Measurements from ENCODE around the gene SLC6A17. TPM values are rescaled to one million over a fixed set of nuclear protein-coding genes. Genes with fewer than 3 reads are reported as not detected.

Gene SLC6A17
- total RNA-seq, 1 donor from 2014 or later = 0.58 TPM

DNA sequence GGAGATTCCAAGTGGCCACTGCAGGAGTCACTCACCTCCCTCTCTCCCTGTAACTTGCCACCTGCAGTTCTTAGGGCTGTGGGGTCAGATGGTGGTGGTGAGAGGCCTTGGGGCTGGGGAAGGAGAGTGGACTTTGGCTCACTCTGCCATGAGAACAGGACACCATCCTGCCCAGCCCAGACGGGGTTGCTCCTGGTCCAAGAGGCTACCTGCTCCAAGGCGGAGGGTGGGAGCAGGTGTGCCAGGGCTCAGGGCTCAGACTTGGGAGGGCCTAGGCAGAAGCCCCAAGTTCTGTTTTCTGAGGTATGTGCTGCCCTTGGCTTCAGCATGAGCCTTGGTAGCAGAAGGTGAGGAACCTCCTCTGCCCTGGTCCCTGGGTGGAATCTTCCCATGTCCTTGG, 48.5 kb downstream of the SLC6A17 start:
- TF ChIP-seq, protein P1, sequence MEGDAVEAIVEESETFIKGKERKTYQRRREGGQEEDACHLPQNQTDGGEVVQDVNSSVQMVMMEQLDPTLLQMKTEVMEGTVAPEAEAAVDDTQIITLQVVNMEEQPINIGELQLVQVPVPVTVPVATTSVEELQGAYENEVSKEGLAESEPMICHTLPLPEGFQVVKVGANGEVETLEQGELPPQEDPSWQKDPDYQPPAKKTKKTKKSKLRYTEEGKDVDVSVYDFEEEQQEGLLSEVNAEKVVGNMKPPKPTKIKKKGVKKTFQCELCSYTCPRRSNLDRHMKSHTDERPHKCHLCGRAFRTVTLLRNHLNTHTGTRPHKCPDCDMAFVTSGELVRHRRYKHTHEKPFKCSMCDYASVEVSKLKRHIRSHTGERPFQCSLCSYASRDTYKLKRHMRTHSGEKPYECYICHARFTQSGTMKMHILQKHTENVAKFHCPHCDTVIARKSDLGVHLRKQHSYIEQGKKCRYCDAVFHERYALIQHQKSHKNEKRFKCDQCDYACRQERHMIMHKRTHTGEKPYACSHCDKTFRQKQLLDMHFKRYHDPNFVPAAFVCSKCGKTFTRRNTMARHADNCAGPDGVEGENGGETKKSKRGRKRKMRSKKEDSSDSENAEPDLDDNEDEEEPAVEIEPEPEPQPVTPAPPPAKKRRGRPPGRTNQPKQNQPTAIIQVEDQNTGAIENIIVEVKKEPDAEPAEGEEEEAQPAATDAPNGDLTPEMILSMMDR (conservative IDR thresholded peaks at IDR 0.05) = no peak
- no peaks in the 10 kb centered on the region for H3K36me3 Mint-ChIP-seq
- no peak for DNase-seq (ENCODE audit: extremely low spot score, unreplicated experiment)
- H3K4me3 Mint-ChIP-seq = no peak overlapping the region
- H3K4me1 Mint-ChIP-seq (ENCODE audit: unreplicated experiment) = peaks cover 11% of the 10 kb centered on the region
- H3K27ac Mint-ChIP-seq = no peak overlapping the region
- H3K27me3 Mint-ChIP-seq = peaks cover 13% of the 10 kb centered on the region
- no peaks in the 10 kb centered on the region for H3K9me3 Mint-ChIP-seq

DNA sequence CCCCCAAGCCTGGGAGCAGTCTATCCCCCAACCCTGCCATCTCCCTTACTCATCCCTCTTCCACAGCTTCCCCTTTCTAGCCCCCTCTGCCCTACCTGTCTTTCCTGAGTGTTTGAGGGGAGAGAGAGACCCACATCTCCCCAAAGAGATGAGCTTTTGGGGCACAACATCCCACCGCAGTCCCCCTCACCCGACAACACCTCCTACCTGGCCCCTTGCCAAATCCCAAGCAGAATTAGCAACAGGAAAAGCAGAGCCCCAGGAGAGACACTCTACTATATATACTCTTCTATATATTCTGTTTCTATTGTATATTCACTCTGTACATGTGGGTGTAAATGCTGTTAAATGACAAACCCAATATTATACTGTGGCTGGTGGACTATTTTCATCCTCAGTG, 49.9 kb downstream of the SLC6A17 start:
- peaks cover 11% of the 10 kb centered on the region for H3K4me1 Mint-ChIP-seq (ENCODE audit: unreplicated experiment)
- no peak overlapping the region for H3K27ac Mint-ChIP-seq
- TF ChIP-seq, protein P1 (conservative IDR thresholded peaks at IDR 0.05) = no peak
- peaks cover 24% of the 10 kb centered on the region for H3K27me3 Mint-ChIP-seq
- no peak overlapping the region for H3K4me3 Mint-ChIP-seq
- no peaks in the 10 kb centered on the region for H3K36me3 Mint-ChIP-seq
- DNase-seq (ENCODE audit: extremely low spot score, unreplicated experiment) = no peak
- H3K9me3 Mint-ChIP-seq = no peaks in the 10 kb centered on the region

DNA sequence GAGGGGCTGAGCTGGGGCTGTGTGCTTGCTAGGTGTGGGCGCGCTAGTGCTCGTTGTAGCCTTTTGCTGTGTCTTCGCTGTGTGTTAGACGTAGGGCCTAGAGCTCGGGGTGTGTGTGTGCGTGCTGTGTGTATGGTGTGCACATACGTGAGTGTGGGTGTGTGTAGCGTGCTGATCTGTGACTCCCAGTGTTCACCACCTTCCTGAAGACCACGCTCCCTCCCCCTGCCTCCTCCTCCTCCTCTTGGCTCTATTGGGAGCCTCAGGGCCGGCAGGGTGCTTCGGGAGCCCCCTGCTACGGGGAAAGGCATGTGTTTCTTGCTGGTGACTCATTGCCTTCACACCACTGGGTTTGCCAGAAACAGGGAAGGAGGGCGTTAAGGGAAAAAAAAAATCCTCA, 50.4 kb downstream of the SLC6A17 start:
- H3K27ac Mint-ChIP-seq = no peak overlapping the region
- DNase-seq (ENCODE audit: extremely low spot score, unreplicated experiment) = no peak

DNA sequence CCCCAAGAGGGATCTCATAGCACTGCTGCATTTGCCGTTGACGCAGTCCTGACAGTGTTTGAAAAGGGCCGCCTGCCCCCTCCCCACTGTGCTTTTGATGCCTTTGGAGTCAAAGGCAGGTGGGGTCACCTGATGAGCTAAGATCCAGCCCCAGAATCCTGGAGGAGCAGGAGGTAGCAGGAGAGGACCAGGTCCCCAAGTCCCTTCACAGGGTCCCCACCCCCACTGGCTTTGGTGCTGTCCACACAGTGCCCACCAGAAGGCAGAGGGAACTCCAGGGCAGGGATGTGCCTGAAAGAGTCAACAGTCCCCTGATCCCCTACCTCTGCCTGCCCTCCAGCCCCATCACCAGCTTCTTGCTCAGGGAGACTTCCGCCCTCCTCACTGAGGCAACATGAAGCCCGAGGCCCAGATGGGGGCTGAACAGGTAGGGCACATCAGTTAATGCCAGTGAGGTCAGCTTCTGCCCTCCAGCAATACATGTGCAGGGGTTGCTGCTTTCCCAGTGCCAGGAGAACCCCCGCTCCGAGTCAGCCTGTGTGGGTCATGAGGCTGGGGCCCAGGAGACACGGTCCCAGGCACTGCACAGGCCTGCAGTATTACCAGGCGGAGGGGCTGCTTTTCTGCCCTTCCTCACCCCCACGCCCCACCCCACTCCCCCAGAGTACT, 51.0 kb downstream of the SLC6A17 start:
- Mint-ChIP-seq H3K27ac (no peak overlapping the region), H3K9me3 (no peaks in the 10 kb centered on the region), H3K4me1 (ENCODE audit: unreplicated experiment) (peaks cover 11% of the 10 kb centered on the region), H3K36me3 (no peaks in the 10 kb centered on the region), H3K4me3 (no peak overlapping the region), H3K27me3 (peaks cover 24% of the 10 kb centered on the region)
- TF ChIP-seq, protein P1 (conservative IDR thresholded peaks at IDR 0.05) = no peak
- no peak for DNase-seq (ENCODE audit: extremely low spot score, unreplicated experiment)

More for the DNA sequence above, 50.4 kb downstream of the SLC6A17 start:
- Mint-ChIP-seq H3K27me3 (peaks cover 24% of the 10 kb centered on the region), H3K4me3 (no peak overlapping the region), H3K4me1 (ENCODE audit: unreplicated experiment) (peaks cover 11% of the 10 kb centered on the region), H3K9me3 (no peaks in the 10 kb centered on the region), H3K36me3 (no peaks in the 10 kb centered on the region)
- TF ChIP-seq, protein P1 (conservative IDR thresholded peaks at IDR 0.05) = no peak

DNA sequence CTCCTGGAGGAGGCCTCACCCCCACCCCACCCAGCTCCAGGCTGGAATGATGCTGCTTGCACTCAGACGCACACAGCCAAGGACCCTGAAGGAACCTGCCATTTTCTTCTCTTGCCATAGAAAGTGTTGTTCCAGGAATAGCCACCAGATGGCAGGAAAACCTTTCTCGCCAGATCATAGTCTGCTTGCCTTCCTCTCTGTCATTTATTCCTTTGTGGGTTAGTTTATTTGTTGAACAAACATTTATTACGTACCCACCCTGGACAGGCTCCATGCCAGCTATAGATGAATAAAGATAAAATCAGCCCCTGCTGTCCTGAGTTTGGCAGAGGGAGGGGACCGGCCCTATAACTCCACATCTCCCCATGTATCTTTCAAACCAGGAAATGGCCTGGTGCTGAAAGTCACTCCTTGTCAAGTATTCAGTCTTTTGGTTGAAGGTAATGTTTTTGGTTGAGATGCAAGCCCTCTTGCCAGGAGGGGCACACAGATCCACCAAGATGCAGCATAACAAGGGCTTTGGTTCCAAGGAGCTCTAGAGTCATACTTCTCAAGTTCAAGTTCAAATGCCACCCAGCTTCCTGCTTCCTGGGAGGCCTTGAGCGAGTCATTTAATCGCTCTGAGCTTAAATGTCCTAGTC, 52.8 kb downstream of the SLC6A17 start:
- no peak for DNase-seq (ENCODE audit: extremely low spot score, unreplicated experiment)
- H3K4me3 Mint-ChIP-seq = no peak overlapping the region
- TF ChIP-seq, protein P1 (conservative IDR thresholded peaks at IDR 0.05) = peak; percentile 91
- peaks cover 32% of the 10 kb centered on the region for H3K27me3 Mint-ChIP-seq
- peaks cover 7% of the 10 kb centered on the region for H3K4me1 Mint-ChIP-seq (ENCODE audit: unreplicated experiment)
- peak overlapping the region; percentile 37 for H3K27ac Mint-ChIP-seq
- no peaks in the 10 kb centered on the region for H3K9me3 Mint-ChIP-seq
- no peaks in the 10 kb centered on the region for H3K36me3 Mint-ChIP-seq
